Muscle of arm (tissue), 12 donors: Measurements from ENCODE around the gene CALR3. TPM values are rescaled to one million over a fixed set of nuclear protein-coding genes. Genes with fewer than 3 reads are reported as not detected.
"Not testable (repeated sequence)": the region's sequence is repeated elsewhere in the genome, so short reads cannot be mapped to it uniquely, and the experiment has no call there.

Source experiments
- DNase-seq: peaks from one replicate; pipeline ENCODE4 v3.0.0-alpha.2; 2013
- polyA plus RNA-seq, 12 donors: library from polyadenylated mRNA; unstranded; fragments of 120-200 nt; gene quantifications; one replicate each; pipeline ENCODE4 v1.2.1, GENCODE V29; 2013; ENCODE audit not compliant: insufficient read length in 12 of 12

Gene CALR3
- polyA plus RNA-seq, 12 donors: not detected

DNA sequence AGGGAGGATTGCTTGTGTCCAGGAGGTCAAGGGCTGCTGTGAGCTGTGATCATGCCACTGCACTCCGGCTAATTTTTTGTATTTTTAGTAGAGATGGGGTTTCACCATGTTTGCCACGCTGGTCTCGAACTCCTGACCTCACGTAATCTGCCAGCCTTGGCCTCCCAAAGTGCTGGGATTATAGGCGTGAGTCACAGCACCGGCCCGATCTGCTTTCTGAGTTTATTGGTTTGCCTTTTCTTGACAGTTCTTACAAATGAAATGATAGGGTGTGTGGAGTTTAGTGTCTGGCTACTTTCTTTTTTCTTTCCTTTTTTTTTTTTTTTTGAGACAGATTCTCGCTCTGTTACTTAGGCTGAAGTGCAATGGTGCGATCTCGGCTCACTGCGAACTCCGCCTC is 1.1 kb upstream of the CALR3 start:
- no peak for DNase-seq

GRCh38 chr19:16496613-16496983 is 631 bp upstream of the CALR3 start:
- DNase-seq: no peak

DNA sequence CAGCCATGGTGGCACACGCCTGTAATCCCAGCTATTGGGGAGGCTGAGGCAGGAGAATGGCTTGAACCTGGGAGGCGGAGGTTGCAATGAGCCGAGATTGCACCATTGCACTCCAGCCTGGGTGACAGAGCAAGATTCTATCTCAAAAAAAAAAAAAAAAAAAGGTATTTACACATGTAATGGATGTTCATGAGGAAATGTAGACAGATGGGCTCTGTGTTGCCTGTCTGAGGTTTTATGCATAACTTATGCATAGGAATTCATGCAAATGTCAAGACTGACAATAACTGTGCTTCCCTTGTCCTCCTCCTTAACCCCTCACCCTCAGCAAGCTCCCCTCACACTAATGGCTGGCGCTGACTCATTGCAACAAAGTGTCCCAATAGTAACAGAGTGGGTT is 9.5 kb downstream of the CALR3 start:
- DNase-seq: not testable (repeated sequence)

DNA sequence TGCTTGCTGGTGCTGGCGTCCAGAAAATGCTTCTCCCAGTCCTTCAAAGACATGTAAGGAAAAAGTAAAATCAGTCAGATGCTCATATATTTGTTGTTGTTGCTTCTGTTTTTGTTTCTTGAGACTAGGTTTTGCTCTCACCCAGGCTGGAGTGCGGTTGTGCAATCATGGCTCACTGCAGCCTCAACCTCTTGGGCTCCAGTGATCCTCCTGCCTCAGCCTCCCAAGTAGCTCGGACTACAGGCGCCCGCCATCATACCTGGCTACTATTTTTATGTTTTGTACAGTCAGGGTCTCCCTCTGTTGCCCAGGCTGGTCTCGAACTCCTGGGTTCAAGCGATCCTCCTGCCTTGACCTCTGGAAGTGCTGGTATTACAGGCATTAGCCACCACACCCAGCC is 13.2 kb downstream of the CALR3 start:
- no peak for DNase-seq

GRCh38 chr19:16477311-16477710 is 18.7 kb downstream of the CALR3 start:
- DNase-seq: no peak

DNA sequence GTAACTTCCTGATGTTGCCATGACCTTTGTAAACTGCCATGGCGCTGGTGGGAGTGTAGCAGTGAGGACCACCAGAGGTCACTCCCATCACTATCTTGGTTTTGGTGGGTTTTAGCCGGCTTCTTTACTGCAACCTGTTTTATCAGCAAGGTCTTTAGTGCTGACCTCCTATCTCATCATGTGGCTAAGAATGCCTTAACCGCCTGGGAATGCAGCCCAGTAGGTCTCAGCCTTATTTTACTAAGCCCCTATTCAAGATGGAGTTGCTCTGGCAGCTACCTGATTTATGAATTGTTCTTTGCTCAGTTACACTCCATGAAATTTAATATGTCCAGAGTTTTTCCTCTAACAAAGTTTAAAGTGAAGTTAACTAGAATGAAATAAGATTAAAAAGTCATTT is 19.6 kb downstream of the CALR3 start:
- DNase-seq: no peak

- no peak for DNase-seq
Measured at GRCh38 chr19:16473875-16474392, 22.0 kb downstream of the CALR3 start.

GRCh38 chr19:16472992-16473391 is 23.0 kb downstream of the CALR3 start:
- no peak for DNase-seq

DNA sequence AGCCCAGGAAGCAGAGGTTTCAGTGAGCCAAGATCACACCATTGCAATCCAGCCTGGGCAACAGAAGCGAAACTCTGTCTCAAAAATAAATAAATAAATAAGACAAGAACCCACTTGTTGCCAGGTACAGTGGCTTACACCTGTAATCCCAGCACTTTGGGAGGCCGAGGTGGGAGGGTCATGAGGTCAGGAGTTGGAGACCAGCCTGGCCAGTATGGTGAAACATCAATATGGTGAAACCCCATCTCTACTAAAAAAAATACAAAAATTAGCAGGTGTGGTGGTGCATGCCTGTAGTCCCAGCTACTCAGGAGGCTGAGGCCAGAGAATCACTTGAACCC is 23.4 kb downstream of the CALR3 start:
- DNase-seq: not testable (repeated sequence)

DNA sequence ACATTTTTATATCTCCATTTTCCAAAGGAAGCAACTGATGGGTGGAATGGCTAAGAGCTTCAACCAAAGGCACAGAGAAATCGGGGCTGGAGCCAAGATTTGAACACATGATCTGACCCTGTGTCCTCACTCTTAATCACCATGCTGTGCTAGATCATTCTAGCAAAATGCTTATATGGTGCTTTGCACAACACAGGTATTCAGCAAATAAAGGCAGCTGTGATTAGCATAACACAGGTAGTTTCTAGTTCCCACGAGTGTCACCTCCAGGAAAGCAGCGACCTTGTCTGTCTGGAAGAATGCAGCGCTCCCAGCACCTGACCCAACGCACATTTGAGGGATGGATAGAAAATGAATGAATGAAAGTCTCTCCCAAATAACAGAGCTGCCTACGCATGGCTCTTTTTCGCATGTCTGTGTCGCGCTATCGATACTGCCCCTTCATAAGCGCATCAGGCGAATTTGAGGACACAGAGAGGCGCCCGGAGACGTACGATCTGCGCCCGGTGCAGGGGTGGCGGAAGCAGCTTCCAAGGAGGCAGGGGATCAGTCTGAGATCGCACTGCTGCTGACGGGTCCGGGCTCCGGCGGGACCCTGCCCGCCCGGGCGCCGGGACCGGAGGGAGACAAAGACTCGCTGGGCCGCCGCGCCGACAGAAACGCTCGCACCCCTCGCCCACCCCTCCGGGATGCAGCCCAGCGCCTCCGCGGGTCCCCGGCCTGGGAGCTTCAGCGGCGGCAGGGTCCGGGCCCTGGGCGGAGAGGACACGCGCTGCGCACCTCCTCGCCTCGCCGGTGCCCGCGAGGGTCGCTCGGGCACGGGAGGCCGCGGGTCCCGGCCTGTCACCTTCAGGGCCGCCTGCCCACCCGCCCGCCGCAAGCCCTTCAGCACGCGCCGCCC is 24.8 kb downstream of the CALR3 start:
- no peak for DNase-seq

DNA sequence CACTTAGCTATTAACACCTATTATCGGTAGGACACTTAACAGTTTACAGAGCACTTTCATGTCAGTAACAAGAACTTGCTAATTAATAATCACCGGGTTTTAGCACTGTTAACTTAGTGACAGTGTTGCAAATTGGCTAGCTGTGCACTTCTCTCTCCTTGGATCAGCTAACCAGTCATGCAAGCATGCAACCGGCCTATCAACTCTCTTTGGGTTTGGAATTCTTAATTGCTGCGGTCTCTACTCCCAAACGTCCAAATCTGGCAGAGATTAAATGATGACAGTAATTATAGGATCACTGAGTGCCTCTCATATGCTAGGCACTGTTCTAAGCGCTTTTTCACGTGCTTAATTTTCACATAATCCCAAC is 25.4 kb downstream of the CALR3 start:
- DNase-seq: no peak

GRCh38 chr19:16467581-16467980 is 28.4 kb downstream of the CALR3 start:
- no peak for DNase-seq

- DNase-seq: not testable (repeated sequence)
Measured at GRCh38 chr19:16466802-16467427, 29.1 kb downstream of the CALR3 start.

DNA sequence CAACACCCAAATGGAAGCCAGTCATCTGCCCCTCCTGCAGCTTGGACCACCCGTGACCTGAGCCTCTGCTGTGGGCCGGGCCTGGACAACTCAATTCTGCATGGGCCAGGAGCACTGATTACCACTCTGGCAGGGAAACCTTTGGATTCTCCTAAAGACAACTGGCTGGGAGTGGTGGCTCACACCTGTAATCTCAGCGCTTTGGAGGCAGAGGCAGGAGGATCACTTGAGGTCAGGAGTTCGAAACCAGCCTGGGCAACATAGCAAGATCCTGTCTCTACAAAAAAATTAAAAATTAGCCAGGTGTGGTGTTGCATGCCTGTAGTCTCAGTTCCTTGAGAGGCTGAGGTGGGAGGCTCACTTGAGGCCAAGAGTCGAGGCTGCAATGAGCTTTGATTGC is 30.7 kb downstream of the CALR3 start:
- DNase-seq: no peak

DNA sequence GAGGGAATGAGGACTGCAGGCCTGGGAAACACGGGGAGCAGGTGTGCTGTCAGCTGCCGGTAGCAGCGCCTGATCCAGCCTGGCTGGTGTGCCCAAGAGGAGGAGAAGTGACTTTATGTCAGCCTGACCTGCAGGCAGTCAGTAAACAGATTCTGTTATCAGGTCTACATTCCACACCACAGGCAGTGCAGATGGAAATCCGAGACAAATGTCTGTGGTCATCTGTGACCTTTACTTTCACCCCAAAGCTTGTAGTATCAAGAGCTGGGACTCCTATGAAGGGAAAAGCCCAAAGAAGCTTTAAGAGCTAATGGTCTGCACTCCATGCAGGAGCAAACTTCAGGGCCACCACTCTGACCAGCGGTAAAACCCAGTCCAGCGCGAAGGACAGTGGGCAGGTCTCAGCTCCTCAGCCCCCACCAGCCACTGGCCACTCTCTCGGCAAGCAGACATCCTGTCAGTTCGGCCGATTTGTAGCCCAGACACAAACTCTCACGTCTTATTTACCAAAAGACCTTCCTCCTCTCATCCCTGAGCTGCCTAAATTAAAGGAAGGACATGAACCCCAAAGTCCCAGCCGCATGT is 31.9 kb downstream of the CALR3 start:
- DNase-seq: no peak

DNA sequence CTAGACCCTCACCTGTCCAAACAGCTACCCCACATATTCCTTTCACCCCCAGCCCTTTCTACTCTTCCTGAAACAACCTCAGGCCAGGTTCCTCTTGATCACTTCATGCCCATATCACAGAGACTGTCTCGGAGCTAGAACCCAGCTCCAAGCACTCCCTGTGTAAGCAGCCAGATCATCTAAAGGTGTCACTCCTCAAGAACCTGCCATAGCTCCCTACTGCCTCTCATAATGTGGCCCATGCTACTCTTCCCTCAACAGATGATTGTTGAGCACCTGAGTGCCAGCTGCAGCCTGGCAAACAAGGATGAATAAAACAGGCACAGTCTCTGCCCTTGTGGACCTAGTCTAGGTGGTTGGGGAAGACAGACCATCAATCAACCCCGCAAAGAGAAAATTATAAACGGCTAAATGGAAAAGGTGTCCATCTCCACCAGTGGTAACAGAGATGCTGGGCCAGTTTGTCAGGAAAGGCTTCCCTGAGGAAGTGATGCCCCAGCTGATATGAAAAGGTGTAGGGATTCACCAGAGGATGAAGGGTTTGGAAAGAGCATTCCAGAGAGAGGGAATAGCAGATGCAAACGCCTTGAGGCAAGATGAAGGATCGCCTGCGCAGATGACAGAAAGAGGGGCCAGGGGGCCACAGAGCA is 32.5 kb downstream of the CALR3 start:
- DNase-seq: no peak

GRCh38 chr19:16462757-16463250 is 33.2 kb downstream of the CALR3 start:
- no peak for DNase-seq

- DNase-seq: no peak
Measured at GRCh38 chr19:16461630-16462051, 34.3 kb downstream of the CALR3 start.

DNA sequence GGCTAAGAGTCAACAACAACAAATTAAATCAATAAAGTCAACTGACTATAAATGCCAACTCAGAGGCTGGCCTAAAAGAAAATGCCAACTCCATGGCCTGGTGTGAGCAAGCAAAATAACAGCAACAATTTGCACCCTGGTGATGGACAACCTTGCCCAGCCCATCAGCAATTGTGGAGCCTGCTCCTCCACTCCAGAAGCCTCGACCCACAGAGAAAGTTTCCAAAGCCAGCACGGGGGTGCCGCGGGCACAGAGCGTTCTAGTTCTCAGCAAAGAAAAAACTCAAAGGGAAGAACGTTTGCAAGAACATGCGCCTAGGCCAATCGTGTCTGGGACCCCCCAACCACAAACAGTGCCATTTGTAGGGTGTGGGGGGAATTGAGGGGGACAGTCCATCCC is 35.5 kb downstream of the CALR3 start:
- no peak for DNase-seq

- no peak for DNase-seq
Measured at GRCh38 chr19:16459680-16460079, 36.3 kb downstream of the CALR3 start.

DNA sequence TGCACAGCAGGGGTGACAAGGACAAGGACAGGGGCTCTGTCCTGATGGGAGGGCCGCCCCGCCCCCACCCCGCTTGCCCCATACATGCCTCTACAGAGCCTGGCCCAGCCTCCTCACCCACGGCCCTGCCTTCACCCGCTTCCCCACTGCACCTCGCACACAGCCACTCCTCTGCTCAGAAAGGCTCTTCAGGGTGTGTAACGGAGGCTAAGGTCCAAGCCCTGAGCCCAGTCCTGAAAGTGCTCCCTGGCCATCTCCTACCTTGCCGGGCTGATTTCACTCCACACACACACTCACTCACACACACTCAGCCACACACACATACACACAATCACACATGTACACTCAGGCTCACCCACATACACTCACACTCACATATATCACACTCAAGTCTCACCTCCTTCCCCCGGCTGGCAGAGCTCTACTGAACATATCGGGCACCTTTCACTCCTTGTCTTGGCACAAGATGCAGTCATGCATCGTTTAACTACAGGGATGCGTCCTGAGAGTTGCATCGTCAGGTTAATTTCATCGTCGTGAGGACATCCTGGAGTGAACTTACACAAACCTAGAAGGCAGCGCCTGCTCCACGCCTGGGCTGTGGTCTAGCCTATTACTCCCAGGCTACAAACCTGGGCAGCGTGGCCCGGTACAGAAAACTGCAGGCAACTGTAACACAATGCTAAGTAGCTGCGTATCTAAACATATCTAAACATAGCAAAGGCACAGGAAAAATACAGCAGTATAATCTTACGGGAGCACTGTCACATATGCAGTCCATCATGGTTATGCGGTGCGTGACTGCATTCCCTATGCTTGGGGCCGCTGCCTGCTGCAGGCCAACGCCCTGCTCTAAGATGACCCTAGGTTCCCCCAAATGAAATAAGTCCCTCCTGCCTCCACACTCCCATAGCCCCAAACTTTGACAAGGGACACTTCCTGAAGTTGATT is 37.3 kb downstream of the CALR3 start:
- DNase-seq: no peak
